GM21526 (cell line): ENCODE measurements around the gene PTPRT.

Experiments used
- ATAC-seq: cut with Tn5 transposase; IDR thresholded peaks from one replicate; pipeline ENCODE4 v1.9.1; 2021; ENCODE audit warnings: moderate library complexity; ENCODE audit not compliant: unreplicated experiment, low FRiP score

PTPRT gene

DNA sequence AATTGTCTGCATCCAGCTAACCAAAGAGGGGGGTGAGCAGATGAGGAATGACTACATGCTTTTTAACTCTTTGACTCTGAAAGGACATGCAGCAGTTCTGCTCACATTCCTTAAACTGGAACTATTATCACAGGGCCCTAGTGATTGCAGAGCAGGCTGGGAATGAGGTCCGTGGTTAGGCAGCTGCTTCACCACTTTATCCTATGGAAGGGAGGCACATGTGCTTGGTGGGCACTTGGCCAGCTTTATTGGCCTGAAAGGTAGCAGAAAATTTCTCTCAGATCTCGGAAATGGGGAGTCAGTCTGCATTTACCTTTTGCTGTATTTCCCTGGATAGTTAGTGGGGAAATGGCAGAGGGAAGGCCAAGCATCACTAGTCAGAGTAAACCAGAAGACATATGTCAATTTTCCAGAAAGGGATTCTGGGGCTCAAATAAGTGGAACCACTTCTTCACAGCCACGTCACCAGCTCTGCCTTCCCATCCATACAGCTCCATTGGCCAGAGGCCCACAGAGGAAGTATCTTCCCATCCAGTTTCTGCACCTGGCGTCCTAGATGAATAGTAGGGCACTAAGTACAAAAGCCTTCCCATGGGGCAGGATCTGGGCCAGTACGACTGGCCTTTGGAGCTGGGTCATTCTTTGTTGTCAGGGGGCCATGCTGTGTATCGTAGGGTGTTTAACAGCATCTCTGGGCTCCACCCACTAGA, 444.8 kb downstream of the PTPRT start:
- no peak for ATAC-seq

DNA sequence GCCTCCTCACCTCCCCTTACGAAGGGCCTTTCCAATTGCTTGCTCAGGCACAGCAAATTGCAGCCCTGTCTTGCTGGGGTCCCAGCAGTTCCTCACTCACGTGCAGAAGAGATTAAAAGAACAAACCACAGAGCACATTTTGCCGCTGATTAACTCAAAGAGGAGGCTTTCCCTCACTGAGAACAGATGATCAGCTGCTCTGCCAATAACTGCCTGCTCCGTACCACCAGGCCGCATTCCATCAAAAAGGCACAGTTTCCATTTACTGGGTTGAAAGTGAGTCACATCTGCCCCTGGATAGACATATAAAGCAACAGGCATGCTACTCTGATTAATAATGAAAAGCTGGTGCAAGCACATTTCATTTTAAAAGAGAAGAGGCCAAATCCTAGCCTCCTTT, 446.8 kb downstream of the PTPRT start:
- ATAC-seq, result no peak

DNA sequence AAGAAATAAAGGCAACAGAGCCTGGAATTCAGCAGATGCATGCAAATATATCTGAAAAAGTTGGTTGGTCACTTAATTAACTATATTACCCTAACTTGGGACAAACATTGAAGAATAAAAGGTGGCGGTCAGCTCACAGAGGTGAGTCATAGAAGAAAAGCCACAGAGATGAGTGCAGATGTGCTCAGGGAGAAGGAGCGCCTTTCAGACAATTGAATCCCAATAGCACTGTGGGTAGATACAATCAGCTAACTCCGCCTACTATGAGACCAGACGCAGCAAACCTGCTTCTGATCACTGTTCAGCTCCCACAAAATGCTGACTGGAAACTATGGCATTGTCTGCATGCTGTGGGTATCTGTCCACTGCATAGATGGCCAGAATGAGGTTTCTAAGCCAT, 447.8 kb downstream of the PTPRT start:
- ATAC-seq, result no peak

GRCh38 chr20:42740226-42740870, 449.4 kb downstream of the PTPRT start:
- no peak for ATAC-seq

GRCh38 chr20:42739683-42740082, 450.0 kb downstream of the PTPRT start:
- ATAC-seq, result no peak

GRCh38 chr20:42735539-42735938, 454.2 kb downstream of the PTPRT start:
- ATAC-seq, result no peak

DNA sequence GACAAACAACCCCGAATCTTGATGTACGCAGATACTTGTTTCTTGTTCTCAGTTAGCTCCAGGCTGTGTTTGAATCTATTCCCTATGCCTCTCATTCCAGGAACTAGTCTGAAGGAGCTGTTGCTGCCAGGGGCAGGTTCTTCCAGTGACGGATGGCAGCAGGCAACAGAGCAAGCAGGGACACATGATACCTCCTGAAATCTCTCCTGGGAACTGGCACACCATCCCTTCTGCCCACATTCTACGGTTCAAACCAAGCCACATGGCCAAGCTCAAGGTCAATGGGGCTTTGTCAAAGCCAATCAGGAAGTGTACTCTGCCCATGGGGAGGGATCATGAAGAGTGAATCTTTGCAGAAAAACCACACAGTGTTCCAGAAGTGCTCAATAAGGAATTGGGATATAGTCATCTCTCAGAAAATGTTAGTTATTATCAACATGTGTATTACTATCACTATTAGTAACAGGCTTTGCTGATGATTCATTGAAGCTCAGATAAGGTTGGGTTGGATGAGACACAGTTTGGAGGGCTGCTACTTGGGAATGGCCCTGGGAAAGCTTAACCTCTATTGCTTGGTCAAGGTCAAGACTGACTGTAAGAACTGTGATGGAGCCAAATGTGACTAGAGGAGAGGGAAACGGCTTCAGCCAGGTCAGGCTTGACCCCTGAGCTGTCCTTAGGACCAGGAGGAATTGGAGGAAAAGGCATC, 454.9 kb downstream of the PTPRT start:
- ATAC-seq, result no peak

- ATAC-seq, result no peak
Measured at GRCh38 chr20:42721923-42722322, 467.8 kb downstream of the PTPRT start.

- no peak for ATAC-seq
Measured at GRCh38 chr20:42714298-42715141, 475.2 kb downstream of the PTPRT start.

DNA sequence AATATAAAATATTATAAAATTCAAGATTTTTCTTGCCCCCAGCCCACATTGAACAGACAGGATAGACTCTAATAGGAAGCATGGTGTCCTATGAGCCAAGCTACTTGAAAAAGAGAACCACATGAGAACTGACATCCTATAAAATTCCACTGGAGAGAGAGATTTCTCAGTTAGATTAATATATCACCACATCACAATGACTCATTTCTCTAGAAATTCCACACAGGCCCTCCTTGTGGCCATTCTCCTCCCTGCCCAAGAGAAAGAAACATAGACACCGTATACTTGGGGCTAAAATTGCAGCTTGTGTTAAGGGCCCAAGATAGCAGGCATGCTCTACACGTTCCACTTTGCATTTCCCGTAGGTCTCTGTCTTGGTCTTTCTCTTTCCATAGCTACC, 481.4 kb downstream of the PTPRT start:
- ATAC-seq, result no peak

- ATAC-seq, result no peak
Measured at GRCh38 chr20:42706759-42707158, 482.9 kb downstream of the PTPRT start.

DNA sequence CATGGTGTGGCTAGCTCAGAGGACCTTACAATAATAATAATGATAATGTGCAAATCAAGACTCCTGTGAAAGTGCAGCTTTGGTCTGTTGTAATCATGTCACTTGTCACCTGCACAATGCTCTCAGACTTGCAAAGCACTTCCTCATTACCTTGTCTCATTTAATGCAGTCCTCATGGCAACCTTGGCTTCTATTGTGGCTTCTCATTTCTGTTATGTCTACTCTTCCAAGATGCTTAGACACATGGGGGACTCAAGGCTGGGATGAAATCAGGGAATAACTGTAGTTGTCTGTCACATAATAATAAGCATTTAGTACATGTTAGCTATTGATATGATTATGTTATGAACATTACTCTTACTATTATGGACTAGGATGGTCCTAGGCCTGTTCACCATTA, 484.2 kb downstream of the PTPRT start:
- ATAC-seq, result no peak

DNA sequence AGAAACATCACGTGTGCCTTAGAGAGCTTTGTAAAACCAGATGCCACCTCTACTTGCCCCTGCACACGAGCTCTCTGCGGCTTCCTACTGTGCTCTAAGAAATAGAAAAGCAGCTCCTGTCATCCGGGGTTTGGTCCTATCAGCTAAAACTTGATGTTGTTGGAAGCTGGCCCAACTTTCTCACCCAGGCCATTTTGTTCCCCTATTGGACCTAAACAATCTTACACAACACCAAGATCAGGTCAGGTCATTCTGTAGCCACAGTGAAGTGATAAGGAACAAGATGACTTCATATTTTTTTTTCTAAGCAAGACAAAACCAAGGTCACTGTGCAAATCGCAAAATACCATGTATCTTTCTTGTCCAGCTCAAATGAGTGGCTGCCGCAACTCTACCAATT, 486.0 kb downstream of the PTPRT start:
- ATAC-seq, result no peak

- ATAC-seq, result no peak
Measured at GRCh38 chr20:42701948-42702347, 487.8 kb downstream of the PTPRT start.

DNA sequence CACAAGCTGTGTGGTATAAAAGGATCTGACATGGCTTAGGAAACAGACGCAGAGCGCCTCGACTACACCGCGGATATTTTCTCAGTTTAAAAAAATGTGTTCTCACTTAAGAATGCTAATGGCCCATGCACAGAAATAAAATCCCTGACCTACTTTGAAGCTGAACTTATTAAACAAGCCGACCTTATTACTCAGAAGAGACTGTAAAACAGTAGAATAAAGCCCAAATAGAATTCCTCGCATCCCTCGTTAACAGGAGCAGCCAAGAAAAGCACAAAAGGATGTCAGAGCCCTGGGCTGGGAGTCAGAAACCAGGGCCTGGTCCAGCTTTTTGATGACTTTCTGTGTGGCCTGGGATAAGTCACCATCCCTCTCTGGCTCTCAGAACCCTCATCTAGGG, 489.3 kb downstream of the PTPRT start:
- ATAC-seq, result no peak

GRCh38 chr20:42697962-42698361, 491.7 kb downstream of the PTPRT start:
- ATAC-seq, result no peak

DNA sequence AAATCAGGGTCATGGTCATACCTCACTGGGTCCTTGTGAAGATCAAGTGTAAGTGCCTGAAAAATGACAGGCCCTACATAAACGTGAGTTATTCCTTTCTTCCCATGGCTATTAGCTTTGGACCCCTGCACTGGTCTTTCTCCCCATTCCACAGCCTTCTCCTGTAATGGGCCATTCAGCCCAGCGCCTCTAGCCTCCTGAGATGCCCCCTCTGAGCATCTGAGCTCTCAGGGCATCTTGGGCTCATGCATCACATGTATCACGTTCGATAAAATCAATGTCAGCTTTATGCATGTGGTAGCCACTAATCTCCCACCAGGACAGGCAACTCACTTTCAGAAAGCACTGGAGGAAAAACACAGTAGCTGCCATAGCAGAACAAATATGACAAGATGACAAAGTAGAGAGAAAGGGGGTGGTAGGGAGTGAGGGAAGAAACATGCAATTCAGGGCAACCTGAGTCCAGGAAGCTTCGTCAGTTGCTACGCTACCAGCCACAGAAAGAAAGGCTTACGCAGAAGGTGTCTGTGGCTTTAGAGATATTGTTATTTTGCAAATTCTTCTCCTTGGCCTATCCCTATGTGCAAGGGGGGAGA, 498.8 kb downstream of the PTPRT start:
- ATAC-seq, result no peak

- no peak for ATAC-seq
Measured at GRCh38 chr20:42688576-42688975, 501.1 kb downstream of the PTPRT start.

DNA sequence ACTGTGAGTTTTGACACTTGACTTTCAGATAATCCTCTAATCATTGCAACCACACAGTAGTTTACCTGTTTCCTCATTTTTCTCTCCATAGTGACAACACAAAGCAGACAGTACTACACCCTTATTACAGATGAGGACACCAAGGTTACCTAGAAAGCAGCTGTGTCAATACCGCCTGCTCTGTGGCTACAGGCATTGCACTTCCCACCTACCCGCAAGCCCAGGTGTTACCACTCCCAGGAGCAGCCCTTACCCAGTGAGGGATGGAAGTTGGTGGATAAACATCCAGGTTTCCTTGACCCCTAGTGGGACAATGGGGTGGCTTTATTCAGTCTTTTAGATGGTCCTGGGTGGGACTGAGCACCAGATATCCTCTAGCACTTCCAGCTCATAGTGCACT, 503.6 kb downstream of the PTPRT start:
- no peak for ATAC-seq

DNA sequence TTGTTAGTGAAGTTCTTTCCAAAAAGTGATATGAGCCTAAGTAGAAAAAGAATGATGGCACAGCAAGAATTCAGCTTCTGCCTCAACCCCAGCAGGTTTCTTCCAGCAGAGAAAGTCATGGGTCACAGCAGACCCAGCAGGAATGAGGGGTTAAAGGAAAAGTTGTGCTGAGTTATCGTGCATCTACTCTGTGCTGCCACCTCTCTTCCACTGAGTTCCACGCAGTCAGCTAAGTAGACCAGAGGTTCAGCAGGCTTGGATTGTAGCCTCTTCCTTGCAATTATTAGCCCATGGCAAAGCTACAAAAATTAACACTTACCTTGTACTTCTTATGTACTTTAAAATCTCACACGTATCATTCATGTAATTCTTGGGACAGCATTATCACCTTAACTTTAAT, 510.8 kb downstream of the PTPRT start:
- no peak for ATAC-seq

DNA sequence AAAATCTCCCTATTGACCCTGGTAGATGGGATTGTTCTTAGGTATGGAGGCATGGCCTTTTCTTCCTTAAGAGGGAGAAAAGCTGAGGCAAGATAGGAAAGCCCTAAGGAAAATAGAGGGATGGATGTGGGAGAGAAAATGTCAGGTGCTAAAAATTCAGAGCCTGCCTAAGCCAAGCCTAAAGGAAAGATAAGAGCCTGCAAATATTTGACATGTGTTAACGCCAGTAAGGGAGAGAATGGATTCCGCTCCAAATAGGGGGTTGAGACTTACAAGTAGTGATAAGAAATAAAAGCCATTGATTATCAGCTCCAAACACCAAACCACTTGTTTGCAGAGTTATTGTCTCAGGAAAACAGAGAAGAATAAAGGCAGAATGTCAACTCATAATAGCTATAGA, 533.6 kb downstream of the PTPRT start:
- no peak for ATAC-seq
